Ovary (tissue), 3 donors: ENCODE data around the gene DNER.

Experiments
- EP300 ChIP-seq: sonication (generic); formaldehyde crosslinking; IDR thresholded peaks from one replicate; pipeline ENCODE4 v1.6.1; 2017; ENCODE audit warnings: antibody characterized with exemption
- TF ChIP-seq, protein P1 (sequence below), 3 donors: fragments of 450-650 bp in 2 of 3; fragments of 200-600 bp in 1 of 3; IDR thresholded peaks; one replicate each; pipeline versions ENCODE4 v1.5.1 to v1.8.0; 2016 to 2022; ENCODE audit warnings: antibody characterized with exemption in 3 of 3, mild to moderate bottlenecking in 1 of 3
- donor health status: DM: no; HTN: no; CAD: no.

DNA sequence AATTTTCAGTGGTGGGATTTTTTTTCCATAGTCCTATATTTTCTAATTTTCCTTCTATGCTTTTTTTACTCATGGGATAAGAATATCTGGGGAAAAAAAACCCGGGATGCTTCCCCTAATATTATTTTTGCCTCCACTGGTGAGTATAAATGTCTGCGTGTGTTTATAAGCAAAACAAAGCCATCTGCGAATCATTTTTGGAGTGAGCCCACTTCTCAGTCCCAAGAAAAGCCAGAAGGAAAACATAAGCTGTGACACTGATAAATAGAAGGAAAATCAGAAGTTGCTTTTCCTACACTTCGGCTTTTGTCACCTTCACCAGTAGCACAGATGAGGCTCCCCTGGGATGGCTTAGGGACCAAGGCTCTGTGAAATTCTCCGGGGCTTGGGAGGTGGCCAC is 308.6 kb downstream of the DNER start:
- TF ChIP-seq, protein P1, sequence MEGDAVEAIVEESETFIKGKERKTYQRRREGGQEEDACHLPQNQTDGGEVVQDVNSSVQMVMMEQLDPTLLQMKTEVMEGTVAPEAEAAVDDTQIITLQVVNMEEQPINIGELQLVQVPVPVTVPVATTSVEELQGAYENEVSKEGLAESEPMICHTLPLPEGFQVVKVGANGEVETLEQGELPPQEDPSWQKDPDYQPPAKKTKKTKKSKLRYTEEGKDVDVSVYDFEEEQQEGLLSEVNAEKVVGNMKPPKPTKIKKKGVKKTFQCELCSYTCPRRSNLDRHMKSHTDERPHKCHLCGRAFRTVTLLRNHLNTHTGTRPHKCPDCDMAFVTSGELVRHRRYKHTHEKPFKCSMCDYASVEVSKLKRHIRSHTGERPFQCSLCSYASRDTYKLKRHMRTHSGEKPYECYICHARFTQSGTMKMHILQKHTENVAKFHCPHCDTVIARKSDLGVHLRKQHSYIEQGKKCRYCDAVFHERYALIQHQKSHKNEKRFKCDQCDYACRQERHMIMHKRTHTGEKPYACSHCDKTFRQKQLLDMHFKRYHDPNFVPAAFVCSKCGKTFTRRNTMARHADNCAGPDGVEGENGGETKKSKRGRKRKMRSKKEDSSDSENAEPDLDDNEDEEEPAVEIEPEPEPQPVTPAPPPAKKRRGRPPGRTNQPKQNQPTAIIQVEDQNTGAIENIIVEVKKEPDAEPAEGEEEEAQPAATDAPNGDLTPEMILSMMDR (IDR thresholded peaks at IDR 0.05), result no peak
- no peak for TF ChIP-seq EP300
